Trophoblast cell (in vitro differentiated cells and primary cell): ENCODE measurements around the gene LVRN.

ENCODE experiments used
- DNase-seq, 2 donors: peaks; one replicate each; pipeline ENCODE4 v3.0.0-alpha.2; 2016
- H2AFZ ChIP-seq: 2 replicates; pipeline ENCODE4 v1.6.1; 2013; ENCODE audit warnings: low read length, moderate library complexity, mild to moderate bottlenecking; ENCODE audit not compliant: insufficient read depth, poor library complexity
- H2AK5ac ChIP-seq: 2 replicates; pipeline ENCODE4 v1.6.1; 2013; ENCODE audit warnings: mild to moderate bottlenecking, low read length
- H2BK120ac ChIP-seq: 2 replicates; pipeline ENCODE4 v1.6.1; 2013; ENCODE audit warnings: low read length, mild to moderate bottlenecking, moderate library complexity; ENCODE audit not compliant: insufficient read depth, poor library complexity
- H2BK12ac ChIP-seq: 2 replicates; pipeline ENCODE4 v1.6.1; 2013; ENCODE audit warnings: mild to moderate bottlenecking, low read length, moderate library complexity
- H2BK5ac ChIP-seq: 2 replicates; pipeline ENCODE4 v1.6.1; 2013; ENCODE audit warnings: low read length, low read depth, moderate library complexity, mild to moderate bottlenecking; ENCODE audit not compliant: poor library complexity
- H3K14ac ChIP-seq: 2 replicates; pipeline ENCODE4 v1.6.1; 2013; ENCODE audit warnings: mild to moderate bottlenecking, low read length
- H3K18ac ChIP-seq: 2 replicates; pipeline ENCODE4 v1.6.1; 2013; ENCODE audit warnings: mild to moderate bottlenecking, low read length
- H3K23ac ChIP-seq: 2 replicates; pipeline ENCODE4 v1.6.1; 2013; ENCODE audit warnings: low read length
- H3K27ac ChIP-seq: 2 replicates; pipeline ENCODE4 v1.5.1; 2013; ENCODE audit warnings: low read depth, mild to moderate bottlenecking, inconsistent platforms, low read length, moderate library complexity
- H3K27me3 ChIP-seq: 2 replicates; pipeline ENCODE4 v1.6.1; 2013; ENCODE audit warnings: inconsistent platforms, mild to moderate bottlenecking, low read length, moderate library complexity; ENCODE audit not compliant: insufficient read depth
- H3K36me3 ChIP-seq, 2 experiments: 1 replicate in 1 of 2; 2 replicates in 1 of 2; pipeline ENCODE4 v1.6.1; 2013; ENCODE audit warnings: low read length in 2 of 2, mild to moderate bottlenecking in 2 of 2, moderate library complexity in 1 of 2; ENCODE audit not compliant: insufficient read depth in 2 of 2, control insufficient read depth in 1 of 2
- H3K4ac ChIP-seq: 2 replicates; pipeline ENCODE4 v1.6.1; 2013; ENCODE audit warnings: low read depth, mild to moderate bottlenecking, low read length, moderate library complexity
- H3K4me1 ChIP-seq, 2 experiments: 1 replicate in 1 of 2; 2 replicates in 1 of 2; pipeline ENCODE4 v1.6.1; 2013; ENCODE audit warnings: low read length in 2 of 2, mild to moderate bottlenecking in 2 of 2, moderate library complexity in 1 of 2; ENCODE audit not compliant: insufficient read depth in 2 of 2, control insufficient read depth in 1 of 2
- H3K4me2 ChIP-seq: 2 replicates; pipeline ENCODE4 v1.6.1; 2013; ENCODE audit warnings: inconsistent platforms, mild to moderate bottlenecking, low read length, moderate library complexity
- H3K4me3 ChIP-seq: 2 replicates; pipeline ENCODE4 v1.5.1; 2013; ENCODE audit warnings: mild to moderate bottlenecking, low read depth, low read length, inconsistent platforms
- H3K79me1 ChIP-seq: one replicate; pipeline ENCODE4 v1.6.1; 2013; ENCODE audit warnings: low read length
- H3K79me2 ChIP-seq: 2 replicates; pipeline ENCODE4 v1.6.1; 2013; ENCODE audit warnings: low read length, mild to moderate bottlenecking; ENCODE audit not compliant: control insufficient read depth, insufficient read depth, poor library complexity
- H3K9ac ChIP-seq: 2 replicates; pipeline ENCODE4 v1.6.1; 2013; ENCODE audit warnings: mild to moderate bottlenecking, low read length
- H3K9me3 ChIP-seq: 2 replicates; pipeline ENCODE4 v1.6.1; 2013; ENCODE audit warnings: low read depth, mild to moderate bottlenecking, control low read depth, inconsistent platforms, low read length; ENCODE audit not compliant: insufficient read depth
- H4K12ac ChIP-seq: 2 replicates; pipeline ENCODE4 v1.6.1; 2013; ENCODE audit warnings: low read depth, mild to moderate bottlenecking, low read length, moderate library complexity
- H4K8ac ChIP-seq: 2 replicates; pipeline ENCODE4 v1.6.1; 2013; ENCODE audit warnings: low read depth, mild to moderate bottlenecking, low read length, moderate library complexity
- H4K91ac ChIP-seq: one replicate; pipeline ENCODE4 v1.6.1; 2013; ENCODE audit warnings: low read depth, mild to moderate bottlenecking, low read length, moderate library complexity
- WGBS: extraction: QIAGEN DNeasy Blood & Tissue Kit; methylation state at CpG from one replicate; pipeline ENCODE4 v1.1.7; 2013; ENCODE audit warnings: missing lambda C conversion rate; ENCODE audit not compliant: insufficient read length, insufficient coverage; ENCODE audit errors: extremely low coverage; 5-methylcytosine and 5-hydroxymethylcytosine counted together

Gene LVRN

GRCh38 chr5:115979201-115980041 lies 17.1 kb downstream of the LVRN start:
- Histone ChIP-seq H2AFZ (no peak overlapping the region), H3K79me1 (no peaks in the 10 kb centered on the region), H3K14ac (no peak overlapping the region), H3K9me3 (no peaks in the 10 kb centered on the region), H2BK120ac (no peak overlapping the region), H2AK5ac (no peak overlapping the region), H3K27ac (no peak overlapping the region), H3K4me2 (no peak overlapping the region), H3K23ac (no peak overlapping the region), H3K4ac (no peak overlapping the region), H3K4me3 (no peak overlapping the region), H4K8ac (no peak overlapping the region), H3K18ac (no peak overlapping the region), H2BK5ac (no peak overlapping the region), H3K9ac (no peak overlapping the region), H4K12ac (no peak overlapping the region), H3K36me3 (no peaks in the 10 kb centered on the region), H4K91ac (no peak overlapping the region), H2BK12ac (no peak overlapping the region), H3K79me2 (no peaks in the 10 kb centered on the region), H3K4me1 (no peaks in the 10 kb centered on the region), H3K27me3 (no peaks in the 10 kb centered on the region)
- no peak for DNase-seq
- WGBS: no CpG with 5 or more reads among the region's 3 CpGs

- Histone ChIP-seq H3K27me3 (no peaks in the 10 kb centered on the region), H3K18ac (no peak overlapping the region), H2AK5ac (no peak overlapping the region), H4K91ac (no peak overlapping the region), H3K36me3 (no peaks in the 10 kb centered on the region), H3K4ac (no peak overlapping the region), H3K4me1 (no peaks in the 10 kb centered on the region), H3K27ac (no peak overlapping the region), H2AFZ (no peak overlapping the region), H3K9me3 (no peaks in the 10 kb centered on the region), H2BK12ac (no peak overlapping the region), H3K4me2 (no peak overlapping the region), H3K14ac (no peak overlapping the region), H3K9ac (no peak overlapping the region), H4K12ac (no peak overlapping the region), H3K79me1 (no peaks in the 10 kb centered on the region), H3K23ac (no peak overlapping the region), H3K4me3 (no peak overlapping the region), H4K8ac (no peak overlapping the region), H3K79me2 (no peaks in the 10 kb centered on the region), H2BK120ac (no peak overlapping the region), H2BK5ac (no peak overlapping the region)
- no CpG with 5 or more reads among the region's 1 CpG for WGBS
- DNase-seq: no peak
These were observed 21.2 kb downstream of the LVRN start for GRCh38 chr5:115983519-115983918.

- H2BK12ac ChIP-seq: no peak overlapping the region
- H2AK5ac ChIP-seq: no peak overlapping the region
- H3K4ac ChIP-seq: no peak overlapping the region
- H3K79me2 ChIP-seq: no peaks in the 10 kb centered on the region
- no CpG with 5 or more reads among the region's 10 CpGs for WGBS
- no peak overlapping the region for H3K18ac ChIP-seq
- H3K4me2 ChIP-seq: no peak overlapping the region
- no peaks in the 10 kb centered on the region for H3K27me3 ChIP-seq
- H3K9ac ChIP-seq: no peak overlapping the region
- no peaks in the 10 kb centered on the region for H3K9me3 ChIP-seq
- H2BK120ac ChIP-seq: no peak overlapping the region
- no peak overlapping the region for H4K12ac ChIP-seq
- no peak overlapping the region for H4K8ac ChIP-seq
- no peak overlapping the region for H2BK5ac ChIP-seq
- no peak overlapping the region for H4K91ac ChIP-seq
- no peaks in the 10 kb centered on the region for H3K36me3 ChIP-seq
- H3K27ac ChIP-seq: no peak overlapping the region
- H3K14ac ChIP-seq: no peak overlapping the region
- H3K4me1 ChIP-seq: no peaks in the 10 kb centered on the region
- no peaks in the 10 kb centered on the region for H3K79me1 ChIP-seq
- no peak for DNase-seq
- no peak overlapping the region for H2AFZ ChIP-seq
- no peak overlapping the region for H3K4me3 ChIP-seq
- no peak overlapping the region for H3K23ac ChIP-seq
These were observed 23.8 kb downstream of the LVRN start for GRCh38 chr5:115985802-115986757.

GRCh38 chr5:115988002-115988401 lies 25.7 kb downstream of the LVRN start:
- Histone ChIP-seq H3K4ac (no peak overlapping the region), H2AK5ac (no peak overlapping the region), H3K14ac (no peak overlapping the region), H3K9ac (no peak overlapping the region), H3K79me1 (no peaks in the 10 kb centered on the region), H3K4me1 (no peaks in the 10 kb centered on the region), H2BK5ac (no peak overlapping the region), H3K27me3 (no peaks in the 10 kb centered on the region), H2BK12ac (no peak overlapping the region), H2AFZ (no peak overlapping the region), H3K18ac (no peak overlapping the region), H4K91ac (no peak overlapping the region), H2BK120ac (no peak overlapping the region), H4K12ac (no peak overlapping the region), H4K8ac (no peak overlapping the region), H3K23ac (no peak overlapping the region), H3K27ac (no peak overlapping the region), H3K9me3 (no peaks in the 10 kb centered on the region), H3K79me2 (no peaks in the 10 kb centered on the region), H3K4me2 (no peak overlapping the region), H3K4me3 (no peak overlapping the region), H3K36me3 (no peaks in the 10 kb centered on the region)
- WGBS: no CpG with 5 or more reads among the region's 2 CpGs
- DNase-seq: no peak
